ENCODE data around the gene SLC30A7.

SLC30A7 gene

DNA sequence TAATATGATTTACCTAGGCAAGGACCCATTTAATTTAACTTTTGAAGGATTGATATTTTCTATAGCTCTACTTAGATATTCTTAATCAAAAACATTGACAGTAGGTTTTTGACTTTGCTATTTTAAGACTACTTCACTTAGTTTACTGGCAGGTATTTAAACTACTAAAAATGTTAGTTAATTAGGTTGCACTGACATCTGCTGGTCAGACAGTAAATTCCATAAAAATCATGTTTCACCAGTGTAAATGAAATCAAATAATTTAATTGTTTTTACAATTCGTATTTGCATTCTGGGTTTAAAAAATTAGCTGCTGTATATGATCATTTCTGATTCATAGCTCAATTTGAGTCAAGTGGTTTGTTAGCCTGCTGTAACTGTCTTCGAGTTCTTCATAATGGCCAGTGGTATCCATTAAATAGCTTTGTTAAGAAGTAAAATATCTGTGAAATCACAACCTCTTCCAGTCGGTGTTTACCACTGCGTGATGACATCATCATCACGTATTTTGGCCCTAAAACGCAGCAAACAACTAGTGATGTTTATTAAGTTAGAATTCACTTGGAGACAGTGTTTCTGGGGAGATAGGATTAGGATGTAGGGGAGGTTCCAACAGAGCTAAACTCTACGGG, 27.4 kb upstream of the SLC30A7 start:
- no peak overlapping the region for H3K27ac ChIP-seq
- no peak for DNase-seq
- no peaks in the 10 kb centered on the region for H3K36me3 ChIP-seq (replicated peaks)
- peak overlapping the region; percentile 21 for H3K4me3 ChIP-seq (ENCODE audit: low read depth, low read length)
- TF ChIP-seq, protein P1, sequence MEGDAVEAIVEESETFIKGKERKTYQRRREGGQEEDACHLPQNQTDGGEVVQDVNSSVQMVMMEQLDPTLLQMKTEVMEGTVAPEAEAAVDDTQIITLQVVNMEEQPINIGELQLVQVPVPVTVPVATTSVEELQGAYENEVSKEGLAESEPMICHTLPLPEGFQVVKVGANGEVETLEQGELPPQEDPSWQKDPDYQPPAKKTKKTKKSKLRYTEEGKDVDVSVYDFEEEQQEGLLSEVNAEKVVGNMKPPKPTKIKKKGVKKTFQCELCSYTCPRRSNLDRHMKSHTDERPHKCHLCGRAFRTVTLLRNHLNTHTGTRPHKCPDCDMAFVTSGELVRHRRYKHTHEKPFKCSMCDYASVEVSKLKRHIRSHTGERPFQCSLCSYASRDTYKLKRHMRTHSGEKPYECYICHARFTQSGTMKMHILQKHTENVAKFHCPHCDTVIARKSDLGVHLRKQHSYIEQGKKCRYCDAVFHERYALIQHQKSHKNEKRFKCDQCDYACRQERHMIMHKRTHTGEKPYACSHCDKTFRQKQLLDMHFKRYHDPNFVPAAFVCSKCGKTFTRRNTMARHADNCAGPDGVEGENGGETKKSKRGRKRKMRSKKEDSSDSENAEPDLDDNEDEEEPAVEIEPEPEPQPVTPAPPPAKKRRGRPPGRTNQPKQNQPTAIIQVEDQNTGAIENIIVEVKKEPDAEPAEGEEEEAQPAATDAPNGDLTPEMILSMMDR (IDR thresholded peaks at IDR 0.05; ENCODE audit: low read depth, low read length, missing control alignments) = no peak
- H3K27me3 ChIP-seq (replicated peaks) = no peaks in the 10 kb centered on the region
- in situ Hi-C loops (cut with HindIII; ENCODE audit: low pct_ligation_motif_present, low sequenced_read_pairs) = loop anchor here (10.0 to 25.0 kb wide), 2 partner anchors 244 to 406 kb away; no protein-coding TSS in a partner anchor

DNA sequence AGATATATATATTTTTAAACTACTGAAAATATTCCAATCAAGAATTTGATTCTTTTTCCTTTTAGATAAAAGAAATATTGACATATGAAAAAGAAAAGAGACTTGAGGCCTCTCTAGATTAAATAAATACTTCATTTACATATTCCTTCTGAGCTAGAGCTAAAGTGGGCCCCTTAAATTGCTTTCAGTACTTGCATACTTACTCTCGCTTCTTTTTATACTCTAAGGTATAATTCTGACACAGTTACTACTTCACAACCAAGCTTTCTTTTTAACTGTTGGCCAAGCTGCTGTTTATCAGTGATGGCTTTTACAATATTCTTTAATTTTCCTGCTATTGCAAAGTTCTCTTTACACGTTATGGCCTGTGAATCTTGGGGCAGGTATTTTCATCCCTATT, 25.9 kb upstream of the SLC30A7 start:
- Histone ChIP-seq H3K27ac (no peak overlapping the region), H3K27me3 (replicated peaks) (no peaks in the 10 kb centered on the region), H3K36me3 (replicated peaks) (no peaks in the 10 kb centered on the region), H3K4me3 (ENCODE audit: low read depth, low read length) (no peak overlapping the region)
- no peak for DNase-seq
- TF ChIP-seq, protein P1 (IDR thresholded peaks at IDR 0.05; ENCODE audit: low read depth, low read length, missing control alignments) = no peak
- in situ Hi-C loops (cut with HindIII; ENCODE audit: low pct_ligation_motif_present, low sequenced_read_pairs) = loop anchor here (10.0 to 25.0 kb wide), 2 partner anchors 245 to 408 kb away; no protein-coding TSS in a partner anchor

DNA sequence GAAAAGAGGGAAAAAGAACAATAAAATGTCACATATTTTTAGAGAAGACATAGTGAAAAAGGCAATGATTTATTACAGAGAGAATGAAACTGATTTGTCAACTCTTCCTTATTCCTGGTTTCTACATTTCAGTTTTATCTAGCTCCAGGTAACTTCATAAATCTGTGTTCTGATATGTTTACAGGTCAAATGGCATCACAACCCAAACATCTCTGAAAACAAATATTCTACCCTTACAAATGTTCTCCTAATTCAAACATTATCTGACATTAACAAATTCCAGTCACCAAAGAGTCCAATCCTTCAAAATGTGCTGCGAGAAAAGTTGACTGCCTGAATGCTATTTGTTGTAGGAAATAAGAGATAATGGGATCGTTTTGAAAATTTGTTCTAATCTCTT, 21.5 kb upstream of the SLC30A7 start:
- H3K27me3 ChIP-seq (replicated peaks) = no peaks in the 10 kb centered on the region
- TF ChIP-seq, protein P1 (IDR thresholded peaks at IDR 0.05; ENCODE audit: low read depth, low read length, missing control alignments) = no peak
- H3K36me3 ChIP-seq (replicated peaks) = peaks cover 4% of the 10 kb centered on the region
- in situ Hi-C loops (cut with HindIII; ENCODE audit: low pct_ligation_motif_present, low sequenced_read_pairs) = loop anchor here (25.0 kb wide), 1 partner anchor 412 kb away; no protein-coding TSS in a partner anchor
- no peak for DNase-seq
- H3K27ac ChIP-seq = no peak overlapping the region
- no peak overlapping the region for H3K4me3 ChIP-seq (ENCODE audit: low read depth, low read length)

DNA sequence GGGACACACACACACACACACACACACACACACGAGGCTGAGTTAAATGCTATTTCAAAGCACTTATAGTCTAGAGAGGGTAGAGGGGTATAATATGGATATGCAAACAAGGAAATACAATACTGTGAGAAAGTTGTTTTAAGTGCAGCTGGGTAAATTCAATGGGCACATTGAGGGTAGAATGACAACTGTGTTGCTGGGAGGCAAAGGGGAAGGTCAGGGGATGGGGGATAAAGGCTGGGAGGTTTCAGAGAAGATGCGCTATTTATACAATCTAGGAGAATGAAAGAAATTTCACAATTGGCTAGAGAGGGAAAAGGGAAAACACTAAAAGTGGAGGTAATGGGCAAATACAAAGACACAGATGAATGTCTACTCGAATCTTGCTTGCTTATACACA, 20.7 kb upstream of the SLC30A7 start:
- Histone ChIP-seq H3K27ac (no peak overlapping the region), H3K4me3 (ENCODE audit: low read depth, low read length) (no peak overlapping the region), H3K36me3 (replicated peaks) (peaks cover 4% of the 10 kb centered on the region), H3K27me3 (replicated peaks) (no peaks in the 10 kb centered on the region)
- TF ChIP-seq, protein P1 (IDR thresholded peaks at IDR 0.05; ENCODE audit: low read depth, low read length, missing control alignments) = no peak
- no peak for DNase-seq
- in situ Hi-C loops (cut with HindIII; ENCODE audit: low pct_ligation_motif_present, low sequenced_read_pairs) = no loop called here

- TF ChIP-seq, protein P1 (IDR thresholded peaks at IDR 0.05; ENCODE audit: low read depth, low read length, missing control alignments) = no peak
- no peak overlapping the region for H3K4me3 ChIP-seq (ENCODE audit: low read depth, low read length)
- DNase-seq = no peak
- no peak overlapping the region for H3K27ac ChIP-seq
- H3K36me3 ChIP-seq (replicated peaks) = peaks cover 4% of the 10 kb centered on the region
- in situ Hi-C loops (cut with HindIII; ENCODE audit: low pct_ligation_motif_present, low sequenced_read_pairs) = no loop called here
- no peaks in the 10 kb centered on the region for H3K27me3 ChIP-seq (replicated peaks)
These were observed 19.6 kb upstream of the SLC30A7 start for GRCh38 chr1:100876291-100876690.

DNA sequence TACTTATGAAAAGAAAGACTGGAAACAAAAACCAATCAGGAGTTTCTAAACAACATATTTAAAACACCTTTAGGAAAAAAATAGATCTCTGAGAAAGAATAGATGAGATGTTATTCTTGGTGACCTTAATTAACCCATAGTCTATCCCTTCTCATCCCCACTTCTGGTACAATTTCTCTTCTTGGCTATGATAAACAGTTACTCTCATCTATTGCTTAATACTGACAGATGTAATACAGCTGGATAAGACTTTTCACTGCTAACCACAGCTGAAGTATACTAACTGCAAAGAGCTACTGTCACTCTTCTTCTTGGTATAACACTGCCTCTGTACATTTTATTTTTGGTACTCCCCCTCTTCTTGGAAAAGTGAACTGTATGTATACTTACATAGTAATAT, 16.5 kb upstream of the SLC30A7 start:
- Histone ChIP-seq H3K36me3 (replicated peaks) (peaks cover 4% of the 10 kb centered on the region), H3K27ac (no peak overlapping the region), H3K4me3 (ENCODE audit: low read depth, low read length) (no peak overlapping the region), H3K27me3 (replicated peaks) (no peaks in the 10 kb centered on the region)
- TF ChIP-seq, protein P1 (IDR thresholded peaks at IDR 0.05; ENCODE audit: low read depth, low read length, missing control alignments) = no peak
- in situ Hi-C loops (cut with HindIII; ENCODE audit: low pct_ligation_motif_present, low sequenced_read_pairs) = no loop called here
- DNase-seq = no peak
